Stomach (tissue), 4 donors: ENCODE data around the gene FRAS1.

ENCODE experiments used
- CTCF ChIP-seq, 7 experiments: fragments of 450-650 bp in 4 of 7; fragments of 200-600 bp in 3 of 7; sonication (generic) in 3 of 7; IDR thresholded peaks; one replicate each; pipeline ENCODE4 v1.5.1; 2016 to 2019; ENCODE audit warnings: antibody characterized with exemption in 7 of 7, control low read depth in 2 of 7, mild to moderate bottlenecking in 1 of 7
- EP300 ChIP-seq: sonication (generic); formaldehyde crosslinking; IDR thresholded peaks from one replicate; pipeline ENCODE4 v1.6.1; 2017; ENCODE audit warnings: antibody characterized with exemption
- POLR2A ChIP-seq, 4 donors: fragments of 450-650 bp; IDR thresholded peaks; one replicate each; pipeline ENCODE4 v1.6.1; 2016; ENCODE audit warnings: antibody characterized with exemption in 4 of 4, control low read depth in 2 of 4, mild to moderate bottlenecking in 1 of 4, moderate library complexity in 1 of 4
- POLR2AphosphoS5 ChIP-seq, 3 donors: sonication (generic); formaldehyde crosslinking; IDR thresholded peaks; one replicate each; pipeline ENCODE4 v1.6.1; 2016; ENCODE audit warnings: antibody characterized with exemption in 3 of 3

GRCh38 chr4:78569306-78569821 is 512.2 kb downstream of the FRAS1 start:
- TF ChIP-seq POLR2A (IDR thresholded peaks at IDR 0.05) (no peak), EP300 (no peak), CTCF (IDR thresholded peaks at IDR 0.05) (no peak), POLR2AphosphoS5 (IDR thresholded peaks at IDR 0.05) (no peak)
